Measurements from ENCODE around the gene MYOM3. TPM values are rescaled to one million over a fixed set of nuclear protein-coding genes. Genes with fewer than 3 reads are reported as not detected.

The MYOM3 gene
- total RNA-seq, 2 experiments from 2014 or later = not detected

DNA sequence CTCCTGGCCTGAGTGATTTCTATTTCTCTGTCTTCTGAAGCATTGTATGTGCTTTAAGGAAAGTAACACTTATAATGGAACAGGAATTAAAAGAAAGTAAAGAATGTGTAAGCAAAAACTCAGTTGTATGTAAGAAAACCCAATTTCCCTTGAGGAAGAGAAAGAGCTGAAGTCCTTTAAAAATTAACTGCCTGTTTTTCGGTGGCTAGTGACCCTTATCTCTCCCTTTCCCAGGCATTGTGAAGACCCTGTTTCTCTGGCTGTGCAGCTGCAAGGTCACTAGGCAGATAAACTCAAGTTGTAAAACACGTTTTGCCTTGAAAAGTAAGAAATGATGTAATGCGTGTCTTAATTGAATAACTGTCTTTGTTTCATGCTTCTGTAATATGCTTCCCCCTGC is 8.5 kb downstream of the MYOM3 start:
- no peak for DNase-seq
- Mint-ChIP-seq H3K36me3 (no peaks in the 10 kb centered on the region), H3K27me3 (no peaks in the 10 kb centered on the region), H3K27ac (no peak overlapping the region), H3K4me1 (peaks cover 3% of the 10 kb centered on the region), H3K4me3 (no peak overlapping the region), H3K9me3 (no peaks in the 10 kb centered on the region)
- ATAC-seq (ENCODE audit: low read depth) = no peak
- POLR2A ChIA-PET = no interaction called here

DNA sequence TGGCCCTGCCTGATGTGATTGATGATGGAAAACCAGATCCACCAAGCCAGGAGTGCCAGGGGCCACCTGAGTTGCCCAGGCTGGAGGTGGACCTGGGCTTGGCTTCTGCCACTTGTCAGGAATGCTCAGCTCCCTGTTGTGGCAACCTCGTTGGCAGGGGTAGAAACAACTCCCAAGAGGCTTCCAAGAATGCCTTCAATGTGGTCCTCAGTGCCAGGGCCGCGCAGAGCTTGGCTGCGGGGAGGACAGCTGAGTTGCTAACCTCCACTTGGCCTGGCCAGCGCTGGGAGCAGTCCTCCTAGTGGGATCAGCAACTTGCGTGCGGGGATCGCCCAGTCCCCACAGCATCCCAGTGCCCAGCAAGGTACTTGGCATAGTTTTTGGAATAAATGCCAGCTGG is 9.0 kb downstream of the MYOM3 start:
- H3K4me3 Mint-ChIP-seq = no peak overlapping the region
- peaks cover 3% of the 10 kb centered on the region for H3K4me1 Mint-ChIP-seq
- POLR2A ChIA-PET = no interaction called here
- no peak for ATAC-seq (ENCODE audit: low read depth)
- H3K36me3 Mint-ChIP-seq = no peaks in the 10 kb centered on the region
- no peaks in the 10 kb centered on the region for H3K9me3 Mint-ChIP-seq
- no peak overlapping the region for H3K27ac Mint-ChIP-seq
- H3K27me3 Mint-ChIP-seq = no peaks in the 10 kb centered on the region
- no peak for DNase-seq

DNA sequence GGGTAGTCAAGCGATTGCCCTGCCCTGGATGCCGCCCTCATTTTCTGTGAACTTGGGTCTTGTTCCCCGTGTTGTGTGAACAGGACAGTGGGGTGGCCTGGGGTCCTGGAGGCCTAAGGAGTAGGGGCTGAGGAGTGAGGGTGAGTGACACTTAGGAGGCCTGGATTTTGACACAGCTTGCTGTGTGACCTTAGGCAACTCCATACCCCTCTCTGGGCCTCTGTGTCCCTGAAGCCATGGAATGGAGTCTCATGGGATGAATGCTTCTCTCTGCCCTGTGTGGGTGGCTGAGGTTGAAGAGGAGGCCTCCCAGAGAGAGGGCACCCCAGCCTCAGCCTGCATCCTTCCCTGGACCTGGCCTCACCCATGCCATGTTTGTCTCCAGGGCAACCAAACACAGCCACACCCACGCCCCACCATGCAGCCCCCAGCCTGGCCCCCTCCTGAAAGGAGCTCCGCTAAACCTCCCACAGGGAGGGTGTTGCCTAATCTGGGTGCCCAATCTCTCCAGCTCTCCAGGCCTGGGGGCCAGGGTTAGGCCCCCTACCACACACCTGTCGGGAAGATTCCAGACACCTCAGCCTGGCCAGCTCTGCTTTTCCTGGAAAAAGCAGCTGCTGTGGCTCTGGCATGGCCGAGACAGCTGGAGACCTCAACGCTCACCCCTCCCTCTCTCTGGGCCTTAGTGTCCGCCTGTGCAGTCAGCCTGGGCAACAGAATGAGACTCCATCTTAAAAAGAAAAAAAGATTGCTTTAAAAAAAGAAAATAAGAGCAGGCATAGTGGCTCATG is 9.9 kb downstream of the MYOM3 start:
- Mint-ChIP-seq H3K4me3 (no peak overlapping the region), H3K9me3 (no peaks in the 10 kb centered on the region), H3K36me3 (no peaks in the 10 kb centered on the region), H3K4me1 (peaks cover 3% of the 10 kb centered on the region), H3K27me3 (no peaks in the 10 kb centered on the region), H3K27ac (no peak overlapping the region)
- POLR2A ChIA-PET = no interaction called here
- DNase-seq (no peak), ATAC-seq (ENCODE audit: low read depth) (no peak)

DNA sequence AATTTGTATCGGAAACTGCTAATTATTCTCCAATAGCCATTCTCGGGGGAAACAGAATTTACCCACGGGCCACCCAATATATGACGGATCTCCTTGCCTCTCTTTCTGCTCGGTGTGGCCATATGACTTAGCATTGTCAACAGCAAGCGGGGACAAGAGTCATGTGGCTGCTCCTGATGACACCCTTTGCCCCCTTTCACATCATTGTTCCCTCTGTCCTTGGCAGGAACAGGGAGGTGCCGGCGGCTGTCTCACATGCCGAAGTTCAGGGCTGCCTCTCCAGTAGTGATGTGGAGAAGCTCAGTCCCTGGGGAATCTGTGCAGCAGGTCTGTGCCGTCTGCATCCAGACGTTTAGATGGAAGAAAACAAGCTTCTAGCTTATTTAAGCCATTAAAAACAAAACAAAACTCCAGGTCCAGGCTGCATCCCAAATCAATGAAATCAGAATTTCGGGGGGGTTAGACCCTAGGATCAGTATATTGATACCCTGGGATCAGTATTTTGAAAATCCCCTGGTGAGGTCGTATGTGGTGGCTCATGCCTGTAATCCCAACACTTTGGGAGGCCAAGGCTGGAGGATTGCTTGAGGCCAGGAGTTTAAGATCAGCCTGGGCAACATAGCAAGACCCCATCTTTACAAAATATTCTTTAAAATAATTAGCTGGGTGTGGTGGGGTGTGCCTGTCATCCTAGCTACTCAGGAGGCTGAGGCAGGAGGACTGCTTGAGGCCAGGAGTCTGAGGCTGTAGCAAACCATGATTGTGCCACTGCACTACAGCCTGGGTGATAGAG is 10.8 kb downstream of the MYOM3 start:
- Mint-ChIP-seq H3K9me3 (no peaks in the 10 kb centered on the region), H3K4me1 (peaks cover 3% of the 10 kb centered on the region), H3K36me3 (no peaks in the 10 kb centered on the region), H3K4me3 (no peak overlapping the region), H3K27me3 (no peaks in the 10 kb centered on the region), H3K27ac (no peak overlapping the region)
- DNase-seq = no peak
- ATAC-seq (ENCODE audit: low read depth) = no peak
- POLR2A ChIA-PET = interaction anchor here (0.5 kb wide), 1 partner anchor 36 kb away, joined by 4 read pairs; no protein-coding TSS in a partner anchor

DNA sequence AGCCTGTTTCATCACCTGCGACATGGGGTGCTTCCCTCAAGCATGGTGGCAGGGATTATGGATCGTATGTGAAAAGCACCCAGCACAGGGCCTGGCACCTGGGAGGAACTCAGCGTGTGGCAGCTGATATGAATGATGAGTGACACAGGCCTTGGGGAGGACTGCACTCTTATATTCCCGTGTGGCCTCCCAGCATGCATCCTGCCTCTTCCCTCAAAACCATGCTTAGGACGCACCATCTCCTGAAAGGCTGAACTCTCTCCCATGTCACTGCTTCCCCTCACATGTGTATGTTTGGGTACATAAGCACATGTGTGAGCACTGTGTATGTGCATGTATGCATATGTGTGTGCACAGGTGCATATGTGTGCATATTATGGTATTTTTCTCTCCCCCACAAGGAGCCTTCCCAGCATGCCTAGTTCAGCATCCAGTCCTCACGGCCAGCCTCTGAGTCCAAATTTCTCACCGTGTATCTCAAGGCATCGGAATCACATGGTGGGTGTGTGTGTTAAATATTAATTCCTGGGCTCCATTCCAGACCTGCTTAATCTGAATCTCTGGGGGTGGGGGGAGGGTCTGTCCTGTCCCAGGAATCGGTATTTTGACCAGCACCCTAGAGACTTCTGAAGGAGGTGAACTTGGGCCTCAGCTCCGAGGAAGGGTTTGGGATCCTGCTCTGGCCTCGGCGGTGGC is 12.8 kb downstream of the MYOM3 start:
- POLR2A ChIA-PET = no interaction called here

DNA sequence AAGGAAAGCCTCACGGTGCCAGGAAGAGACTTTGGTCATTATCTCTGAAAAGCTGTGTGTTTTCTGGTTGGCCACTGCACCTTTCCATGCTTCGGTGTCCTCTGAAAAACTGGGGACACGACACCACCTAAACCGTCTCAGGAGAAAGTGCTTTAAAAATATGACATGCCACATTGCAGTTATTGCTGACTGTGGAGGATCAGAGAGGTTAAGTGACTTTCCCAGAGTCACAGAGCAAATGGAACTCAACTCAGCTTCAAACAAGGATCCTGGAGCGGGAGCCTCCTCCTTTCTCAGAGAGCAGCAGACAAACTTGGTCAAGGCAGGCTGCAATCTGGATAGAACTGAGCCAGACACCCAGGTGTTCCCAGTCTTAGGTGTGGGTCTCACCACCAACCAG is 13.8 kb downstream of the MYOM3 start:
- DNase-seq (no peak), ATAC-seq (ENCODE audit: low read depth) (no peak)
- Mint-ChIP-seq H3K36me3 (no peaks in the 10 kb centered on the region), H3K27me3 (no peaks in the 10 kb centered on the region), H3K9me3 (no peaks in the 10 kb centered on the region), H3K27ac (no peak overlapping the region), H3K4me3 (no peak overlapping the region), H3K4me1 (no peaks in the 10 kb centered on the region)
- POLR2A ChIA-PET = no interaction called here

More for the DNA sequence above, 12.8 kb downstream of the MYOM3 start:
- ATAC-seq (ENCODE audit: low read depth) = no peak
- no peaks in the 10 kb centered on the region for H3K9me3 Mint-ChIP-seq
- no peak overlapping the region for H3K27ac Mint-ChIP-seq
- peaks cover under 1% of the 10 kb centered on the region for H3K4me1 Mint-ChIP-seq
- no peaks in the 10 kb centered on the region for H3K36me3 Mint-ChIP-seq
- DNase-seq = no peak
- H3K27me3 Mint-ChIP-seq = no peaks in the 10 kb centered on the region
- no peak overlapping the region for H3K4me3 Mint-ChIP-seq

DNA sequence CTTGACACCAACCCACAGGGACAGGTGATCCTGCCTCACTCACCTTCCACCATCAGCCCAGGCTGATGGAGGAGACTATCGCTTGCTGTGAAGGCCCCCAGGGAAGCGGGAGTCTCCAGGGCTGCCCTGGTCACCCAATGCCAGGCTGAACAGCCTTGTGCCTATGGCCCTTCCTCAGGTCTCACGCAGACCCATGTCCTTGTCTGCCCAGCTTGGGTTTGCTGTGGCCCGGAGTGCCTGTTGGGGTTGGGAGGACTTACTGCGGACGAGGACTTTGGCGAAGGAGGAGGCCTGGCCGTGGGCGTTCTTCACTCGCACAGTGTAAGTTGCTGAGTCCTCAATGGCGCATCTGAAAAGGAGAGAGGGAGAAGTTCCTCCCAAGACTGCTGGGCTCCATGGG is 14.3 kb downstream of the MYOM3 start:
- Mint-ChIP-seq H3K36me3 (no peaks in the 10 kb centered on the region), H3K27ac (no peak overlapping the region), H3K4me3 (no peak overlapping the region), H3K9me3 (no peaks in the 10 kb centered on the region), H3K4me1 (no peaks in the 10 kb centered on the region), H3K27me3 (no peaks in the 10 kb centered on the region)
- DNase-seq (no peak), ATAC-seq (ENCODE audit: low read depth) (no peak)
- POLR2A ChIA-PET = no interaction called here

DNA sequence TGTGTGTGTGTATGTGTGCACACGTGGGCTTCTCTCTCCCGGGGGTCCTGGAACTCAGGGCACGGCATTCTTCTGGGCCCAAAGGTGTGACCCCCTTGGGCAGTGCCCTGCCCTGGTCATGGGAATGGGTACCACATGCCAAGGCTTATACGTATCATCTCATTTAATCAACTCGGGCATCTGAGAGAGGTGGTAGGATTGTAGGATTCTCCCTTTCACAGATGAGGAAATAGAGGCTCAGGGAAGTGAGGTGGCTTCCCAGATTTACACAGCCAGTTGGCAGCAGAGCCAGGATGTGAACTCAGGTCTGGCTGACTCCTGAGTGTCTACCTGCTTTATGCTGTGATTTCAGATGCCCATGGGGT is 15.2 kb downstream of the MYOM3 start:
- POLR2A ChIA-PET = no interaction called here

DNA sequence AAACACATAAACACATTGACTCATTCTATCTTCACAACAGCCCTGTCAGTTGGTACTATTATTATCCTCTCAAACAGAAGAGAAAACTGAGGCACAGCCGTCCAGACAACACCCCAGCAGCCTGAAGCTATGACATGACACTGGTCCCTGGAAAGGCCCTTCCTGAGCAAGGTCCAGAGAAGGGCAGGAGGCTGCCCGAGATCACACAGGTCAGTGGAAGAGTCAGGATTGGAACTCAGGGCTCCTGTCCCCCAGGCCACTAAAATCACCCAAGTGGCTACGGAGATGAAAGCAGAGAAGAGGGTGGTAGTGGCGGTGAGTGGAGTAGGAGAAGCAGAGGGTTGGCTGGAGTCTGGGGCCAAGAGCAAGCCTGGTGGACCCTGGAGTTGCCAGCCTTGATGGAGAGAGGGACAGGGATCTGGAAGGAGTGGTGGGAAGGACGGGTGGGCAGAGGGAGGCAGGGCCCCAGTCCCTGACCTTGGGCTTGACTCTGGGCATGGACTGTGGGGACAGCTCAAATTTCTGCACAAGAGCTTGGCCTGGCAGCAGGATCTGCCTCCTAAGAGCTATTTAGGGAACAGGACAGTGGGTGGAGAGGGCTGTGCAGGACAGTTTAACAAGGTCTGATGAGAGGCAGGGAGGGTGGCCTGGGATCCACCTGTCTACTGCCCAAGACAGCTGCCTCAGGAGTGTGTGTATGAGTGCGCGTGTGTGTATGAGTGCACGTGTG is 15.8 kb downstream of the MYOM3 start:
- H3K4me1 Mint-ChIP-seq = no peaks in the 10 kb centered on the region
- DNase-seq = no peak
- no peak overlapping the region for H3K27ac Mint-ChIP-seq
- no peak for ATAC-seq (ENCODE audit: low read depth)
- H3K4me3 Mint-ChIP-seq = no peak overlapping the region
- POLR2A ChIA-PET = no interaction called here
- no peaks in the 10 kb centered on the region for H3K36me3 Mint-ChIP-seq
- no peaks in the 10 kb centered on the region for H3K27me3 Mint-ChIP-seq
- H3K9me3 Mint-ChIP-seq = no peaks in the 10 kb centered on the region

More for the DNA sequence above, 15.2 kb downstream of the MYOM3 start:
- H3K4me3 Mint-ChIP-seq = no peak overlapping the region
- DNase-seq (no peak), ATAC-seq (ENCODE audit: low read depth) (no peak)
- no peaks in the 10 kb centered on the region for H3K36me3 Mint-ChIP-seq
- H3K9me3 Mint-ChIP-seq = no peaks in the 10 kb centered on the region
- no peaks in the 10 kb centered on the region for H3K27me3 Mint-ChIP-seq
- no peaks in the 10 kb centered on the region for H3K4me1 Mint-ChIP-seq
- no peak overlapping the region for H3K27ac Mint-ChIP-seq

DNA sequence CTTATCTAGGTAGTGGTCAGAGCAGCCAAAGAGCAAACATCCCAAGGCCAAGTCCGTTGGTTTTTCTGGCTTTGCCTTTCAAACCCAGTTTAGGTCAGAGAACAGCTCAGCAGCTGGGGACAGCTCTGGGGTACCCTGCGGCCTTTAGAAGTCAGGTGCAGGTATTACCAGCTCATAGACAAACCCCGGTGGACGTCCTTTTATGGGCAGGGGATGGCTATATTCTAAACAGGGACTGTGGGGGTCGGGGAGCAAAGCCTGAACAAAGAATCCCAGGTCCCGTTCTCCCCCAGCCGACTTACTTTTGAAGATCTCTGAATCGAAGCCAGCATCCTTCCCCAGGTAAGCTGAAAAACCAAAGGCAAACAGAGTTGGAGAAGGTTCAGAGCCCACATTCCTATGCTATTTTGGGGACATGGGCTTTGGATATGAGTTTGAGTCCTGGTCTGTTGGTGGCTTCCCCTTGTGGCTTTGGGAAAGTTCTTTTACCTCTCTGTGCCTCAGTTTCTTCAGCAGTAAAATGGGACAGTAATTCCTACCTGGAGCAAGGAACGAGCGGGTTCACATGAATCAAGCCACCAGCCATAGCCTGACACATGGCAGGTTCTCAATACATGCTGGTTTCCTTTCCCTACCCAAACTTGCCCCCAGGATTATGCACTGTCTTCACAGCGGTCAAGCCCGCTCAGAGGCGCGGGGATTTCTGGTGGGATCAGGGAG is 16.6 kb downstream of the MYOM3 start:
- Mint-ChIP-seq H3K36me3 (no peaks in the 10 kb centered on the region), H3K4me1 (no peaks in the 10 kb centered on the region), H3K27ac (no peak overlapping the region), H3K27me3 (no peaks in the 10 kb centered on the region), H3K9me3 (no peaks in the 10 kb centered on the region), H3K4me3 (no peak overlapping the region)
- POLR2A ChIA-PET = no interaction called here
- DNase-seq (no peak), ATAC-seq (ENCODE audit: low read depth) (no peak)

DNA sequence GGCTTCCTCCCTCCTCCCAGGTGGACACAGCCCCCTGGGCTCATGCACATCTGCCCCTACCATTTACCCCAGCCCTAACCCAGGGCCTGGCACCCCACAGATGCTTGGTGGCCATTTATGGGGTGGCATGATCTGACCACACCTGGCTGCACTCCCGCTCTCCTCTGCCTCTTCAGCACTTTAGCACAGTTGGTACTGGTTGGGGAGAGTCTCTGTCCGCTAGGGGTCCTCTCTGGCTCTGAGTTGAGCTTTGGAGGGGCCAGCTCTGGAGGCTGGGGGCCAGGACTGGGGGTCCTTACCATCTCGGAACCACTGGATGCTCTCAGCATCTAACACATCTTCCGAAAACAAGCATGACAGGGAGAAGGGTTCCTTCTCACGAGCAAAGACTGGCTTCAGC is 17.4 kb downstream of the MYOM3 start:
- Mint-ChIP-seq H3K4me3 (no peak overlapping the region), H3K27ac (no peak overlapping the region), H3K9me3 (no peaks in the 10 kb centered on the region), H3K27me3 (no peaks in the 10 kb centered on the region), H3K36me3 (no peaks in the 10 kb centered on the region), H3K4me1 (no peaks in the 10 kb centered on the region)
- no peak for ATAC-seq (ENCODE audit: low read depth)
- no peak for DNase-seq
- POLR2A ChIA-PET = no interaction called here

DNA sequence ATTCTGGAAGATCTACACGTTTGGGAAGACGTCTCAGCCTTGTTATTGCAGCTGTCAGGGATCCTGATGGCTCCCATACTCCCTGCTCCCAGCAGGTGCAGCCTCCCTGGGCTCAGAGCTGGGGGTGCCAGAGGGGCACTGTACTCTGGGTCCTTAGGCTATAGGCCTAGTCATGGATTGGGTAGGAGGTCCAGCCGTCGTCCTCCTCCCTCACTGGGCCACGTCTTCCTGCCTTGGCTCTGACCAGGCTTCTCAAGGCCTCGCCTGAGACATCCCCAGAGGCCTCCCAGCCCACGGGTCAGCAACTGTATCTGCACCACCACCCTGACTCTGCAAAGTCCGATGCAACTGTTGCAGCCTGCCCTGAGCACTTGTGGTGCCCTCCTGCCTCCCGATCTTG is 18.2 kb downstream of the MYOM3 start:
- Mint-ChIP-seq H3K4me3 (no peak overlapping the region), H3K27ac (no peak overlapping the region), H3K27me3 (no peaks in the 10 kb centered on the region), H3K4me1 (no peaks in the 10 kb centered on the region), H3K9me3 (no peaks in the 10 kb centered on the region), H3K36me3 (no peaks in the 10 kb centered on the region)
- DNase-seq (no peak), ATAC-seq (ENCODE audit: low read depth) (no peak)
- POLR2A ChIA-PET = no interaction called here

DNA sequence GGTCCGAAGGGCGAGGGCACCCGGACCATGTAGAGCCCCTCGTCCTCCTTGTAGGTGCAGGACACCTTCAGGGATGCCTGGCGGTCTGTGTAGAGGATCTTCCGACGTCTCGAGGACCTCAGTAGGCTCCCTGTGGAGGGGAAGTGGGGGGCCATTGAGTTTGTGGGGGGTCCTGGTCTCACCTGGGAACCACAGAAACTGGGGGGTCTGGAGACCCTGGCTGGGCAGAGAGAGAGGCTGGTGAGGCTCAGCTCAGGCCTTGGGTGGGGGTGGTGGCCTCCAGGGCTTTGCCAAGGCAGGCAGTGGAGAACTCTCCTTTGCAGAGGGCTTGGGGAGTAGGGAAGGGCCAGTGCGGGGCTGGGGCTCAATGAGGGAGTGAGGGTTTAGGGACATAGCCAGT is 19.0 kb downstream of the MYOM3 start:
- Mint-ChIP-seq H3K4me3 (no peak overlapping the region), H3K36me3 (no peaks in the 10 kb centered on the region), H3K27me3 (no peaks in the 10 kb centered on the region), H3K4me1 (no peaks in the 10 kb centered on the region), H3K9me3 (no peaks in the 10 kb centered on the region), H3K27ac (no peak overlapping the region)
- no peak for ATAC-seq (ENCODE audit: low read depth)
- no peak for DNase-seq
- POLR2A ChIA-PET = no interaction called here

Measured in activated naive CD8-positive, alpha-beta T cell treated with anti-CD3 and anti-CD28 coated beads, Interleukin-2, amount 10 ng/mL, durations not matched to agents 7 days and 5 days (primary cell).